ENCODE data around the gene AGTRAP. TPM values are rescaled to one million over a fixed set of nuclear protein-coding genes. Genes with fewer than 3 reads are reported as not detected.
A peak's percentile ranks its signal among the peaks of the same experiment; 100 is the strongest.

Gene AGTRAP
- total and polyA plus RNA-seq, 9 of the 15 experiments (the other 6 are each of a cell fraction or from before 2014, with no cell fraction given), result 26.8 to 105 (median 57.5) TPM

GRCh38 chr1:11693024-11693590 is 42.8 kb upstream of the AGTRAP start (continued):
- TF ChIP-seq FOXJ2 (tag; IDR thresholded peaks at IDR 0.05) (no peak), CBX8 (IDR thresholded peaks at IDR 0.05; ENCODE audit: borderline replicate concordance, extremely low read depth, low read depth, low read length, poor library complexity, severe bottlenecking) (no peak), ZBTB9 (CRISPR knock-in tag; IDR thresholded peaks at IDR 0.05) (no peak), CXXC5 (CRISPR knock-in tag; IDR thresholded peaks at IDR 0.05) (no peak), CLOCK (CRISPR knock-in tag; IDR thresholded peaks at IDR 0.05; ENCODE audit: borderline replicate concordance) (no peak), CTBP1 (IDR thresholded peaks at IDR 0.05; ENCODE audit: borderline replicate concordance) (peak; percentile 14; the same call in 1 of the 2 replicates), FOXA1 (IDR thresholded peaks at IDR 0.05; ENCODE audit: borderline replicate concordance) (no peak), ZNF384 (IDR thresholded peaks at IDR 0.05; ENCODE audit: low read depth, low read length) (peak; percentile 57; the same call in 1 of the 2 replicates), ELF1 (tag; IDR thresholded peaks at IDR 0.05) (no peak), NR2F6 (CRISPR knock-in tag; IDR thresholded peaks at IDR 0.05) (no peak), ZNF41 (CRISPR knock-in tag; conservative IDR thresholded peaks at IDR 0.05) (no peak), ARID1B (IDR thresholded peaks at IDR 0.05) (peak; percentile 62), NCOA1 (IDR thresholded peaks at IDR 0.05; ENCODE audit: low read depth) (no peak), RBM25 (IDR thresholded peaks at IDR 0.05; ENCODE audit: low read depth, low read length, severe bottlenecking) (no peak), KAT7 (CRISPR knock-in tag; IDR thresholded peaks at IDR 0.05; ENCODE audit: borderline replicate concordance) (no peak), HCFC1 (IDR thresholded peaks at IDR 0.05; ENCODE audit: low read depth, low read length) (no peak), HNRNPL (IDR thresholded peaks at IDR 0.05; ENCODE audit: low read depth, low read length) (no peak), ZNF232 (CRISPR knock-in tag; IDR thresholded peaks at IDR 0.05) (no peak)
- TF ChIP-seq, protein P1, sequence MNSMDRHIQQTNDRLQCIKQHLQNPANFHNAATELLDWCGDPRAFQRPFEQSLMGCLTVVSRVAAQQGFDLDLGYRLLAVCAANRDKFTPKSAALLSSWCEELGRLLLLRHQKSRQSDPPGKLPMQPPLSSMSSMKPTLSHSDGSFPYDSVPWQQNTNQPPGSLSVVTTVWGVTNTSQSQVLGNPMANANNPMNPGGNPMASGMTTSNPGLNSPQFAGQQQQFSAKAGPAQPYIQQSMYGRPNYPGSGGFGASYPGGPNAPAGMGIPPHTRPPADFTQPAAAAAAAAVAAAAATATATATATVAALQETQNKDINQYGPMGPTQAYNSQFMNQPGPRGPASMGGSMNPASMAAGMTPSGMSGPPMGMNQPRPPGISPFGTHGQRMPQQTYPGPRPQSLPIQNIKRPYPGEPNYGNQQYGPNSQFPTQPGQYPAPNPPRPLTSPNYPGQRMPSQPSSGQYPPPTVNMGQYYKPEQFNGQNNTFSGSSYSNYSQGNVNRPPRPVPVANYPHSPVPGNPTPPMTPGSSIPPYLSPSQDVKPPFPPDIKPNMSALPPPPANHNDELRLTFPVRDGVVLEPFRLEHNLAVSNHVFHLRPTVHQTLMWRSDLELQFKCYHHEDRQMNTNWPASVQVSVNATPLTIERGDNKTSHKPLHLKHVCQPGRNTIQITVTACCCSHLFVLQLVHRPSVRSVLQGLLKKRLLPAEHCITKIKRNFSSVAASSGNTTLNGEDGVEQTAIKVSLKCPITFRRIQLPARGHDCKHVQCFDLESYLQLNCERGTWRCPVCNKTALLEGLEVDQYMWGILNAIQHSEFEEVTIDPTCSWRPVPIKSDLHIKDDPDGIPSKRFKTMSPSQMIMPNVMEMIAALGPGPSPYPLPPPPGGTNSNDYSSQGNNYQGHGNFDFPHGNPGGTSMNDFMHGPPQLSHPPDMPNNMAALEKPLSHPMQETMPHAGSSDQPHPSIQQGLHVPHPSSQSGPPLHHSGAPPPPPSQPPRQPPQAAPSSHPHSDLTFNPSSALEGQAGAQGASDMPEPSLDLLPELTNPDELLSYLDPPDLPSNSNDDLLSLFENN (IDR thresholded peaks at IDR 0.05; ENCODE audit: low read depth in 2 of 2, low read length in 2 of 2), result 0 out of 4 replicates have a peak, but pooled peaks of 1 of the 2 experiments have one; percentile 34
